Upper lobe of right lung (tissue), 1 donor: Measurements from ENCODE around the gene ST7L. TPM values are rescaled to one million over a fixed set of nuclear protein-coding genes. Genes with fewer than 3 reads are reported as not detected.

Experiments
- ATAC-seq: fragments of 200-7000 bp; cut with Tn5 transposase; one replicate; pipeline ENCODE4 v1.9.1; 2020; ENCODE audit warnings: mild to moderate bottlenecking, moderate library complexity
- DNase-seq: peaks from one replicate; pipeline ENCODE4 v3.0.0-alpha.2; 2020
- H3K27ac ChIP-seq: fragments of 200-600 bp; one replicate; pipeline ENCODE4 v1.8.0; 2022
- H3K27me3 ChIP-seq: fragments of 200-600 bp; one replicate; pipeline ENCODE4 v1.8.0; 2022; ENCODE audit warnings: mild to moderate bottlenecking
- H3K36me3 ChIP-seq: fragments of 200-600 bp; one replicate; pipeline ENCODE4 v1.8.0; 2022
- H3K4me1 ChIP-seq: fragments of 200-600 bp; one replicate; pipeline ENCODE4 v1.8.0; 2022
- H3K4me3 ChIP-seq: fragments of 200-600 bp; one replicate; pipeline ENCODE4 v1.8.0; 2022; ENCODE audit warnings: mild to moderate bottlenecking
- H3K9me3 ChIP-seq: fragments of 200-600 bp; one replicate; pipeline ENCODE4 v1.8.0; 2022
- intact Hi-C: fragments of 100-400 bp; cut with DNase I; formaldehyde crosslinking; loops from one replicate; pipeline ENCODE4 v1.11.0; 2022
- total RNA-seq: library from RNA; stranded (reverse); fragmentation: NEBNext Ultra II Directional; extraction: Animal tissue kit (Norgen Biotek cat#: 25700); gene quantifications from one replicate; pipeline ENCODE4 v1.2.1, GENCODE V29; 2021
- TF ChIP-seq, protein P1 (sequence below): fragments of 200-600 bp; IDR thresholded peaks from one replicate; pipeline ENCODE4 v1.8.0; 2022; ENCODE audit warnings: antibody characterized with exemption
- donor health status: DM: no; HTN: yes; CAD: no; lungs with severe emphysema.

Gene ST7L
- total RNA-seq, 1 donor from 2014 or later: 27.2 TPM

DNA sequence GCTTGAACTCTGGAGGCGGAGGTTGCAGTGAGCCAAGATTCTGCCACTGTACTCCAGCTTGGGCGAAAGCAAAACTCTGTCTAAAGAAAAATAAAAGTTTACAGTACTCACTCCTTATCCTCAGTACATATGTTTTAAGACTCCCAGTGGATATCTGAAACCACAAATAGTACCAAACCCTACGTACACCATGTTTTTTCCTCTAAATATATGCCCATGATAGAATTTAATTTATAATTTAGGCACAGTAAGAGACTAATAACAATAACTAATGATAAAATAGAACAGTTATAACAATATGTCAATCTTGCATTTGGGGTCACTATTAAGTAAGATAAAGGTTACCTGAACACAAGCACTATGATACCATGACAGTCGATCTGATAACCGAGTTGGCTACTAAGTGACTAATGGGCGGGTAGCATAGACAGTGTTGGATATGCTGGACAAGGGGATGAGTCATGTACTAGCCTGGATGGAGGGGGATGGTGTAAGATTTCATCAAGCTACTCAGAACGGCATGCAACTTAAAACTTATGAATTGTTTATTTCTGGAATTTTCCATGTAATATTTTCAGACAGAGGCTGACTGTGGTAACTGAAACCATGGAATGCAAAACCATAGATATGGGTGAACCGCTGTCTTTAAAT lies 43.7 kb downstream of the ST7L start:
- Histone ChIP-seq H3K27me3 (no peaks in the 10 kb centered on the region), H3K27ac (no peak overlapping the region), H3K9me3 (no peaks in the 10 kb centered on the region), H3K4me1 (no peaks in the 10 kb centered on the region), H3K4me3 (no peak overlapping the region), H3K36me3 (peaks cover 63% of the 10 kb centered on the region)
- ATAC-seq: no peak
- DNase-seq: no peak
- intact Hi-C loops: no loop called here
- TF ChIP-seq, protein P1, sequence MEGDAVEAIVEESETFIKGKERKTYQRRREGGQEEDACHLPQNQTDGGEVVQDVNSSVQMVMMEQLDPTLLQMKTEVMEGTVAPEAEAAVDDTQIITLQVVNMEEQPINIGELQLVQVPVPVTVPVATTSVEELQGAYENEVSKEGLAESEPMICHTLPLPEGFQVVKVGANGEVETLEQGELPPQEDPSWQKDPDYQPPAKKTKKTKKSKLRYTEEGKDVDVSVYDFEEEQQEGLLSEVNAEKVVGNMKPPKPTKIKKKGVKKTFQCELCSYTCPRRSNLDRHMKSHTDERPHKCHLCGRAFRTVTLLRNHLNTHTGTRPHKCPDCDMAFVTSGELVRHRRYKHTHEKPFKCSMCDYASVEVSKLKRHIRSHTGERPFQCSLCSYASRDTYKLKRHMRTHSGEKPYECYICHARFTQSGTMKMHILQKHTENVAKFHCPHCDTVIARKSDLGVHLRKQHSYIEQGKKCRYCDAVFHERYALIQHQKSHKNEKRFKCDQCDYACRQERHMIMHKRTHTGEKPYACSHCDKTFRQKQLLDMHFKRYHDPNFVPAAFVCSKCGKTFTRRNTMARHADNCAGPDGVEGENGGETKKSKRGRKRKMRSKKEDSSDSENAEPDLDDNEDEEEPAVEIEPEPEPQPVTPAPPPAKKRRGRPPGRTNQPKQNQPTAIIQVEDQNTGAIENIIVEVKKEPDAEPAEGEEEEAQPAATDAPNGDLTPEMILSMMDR: no peak

DNA sequence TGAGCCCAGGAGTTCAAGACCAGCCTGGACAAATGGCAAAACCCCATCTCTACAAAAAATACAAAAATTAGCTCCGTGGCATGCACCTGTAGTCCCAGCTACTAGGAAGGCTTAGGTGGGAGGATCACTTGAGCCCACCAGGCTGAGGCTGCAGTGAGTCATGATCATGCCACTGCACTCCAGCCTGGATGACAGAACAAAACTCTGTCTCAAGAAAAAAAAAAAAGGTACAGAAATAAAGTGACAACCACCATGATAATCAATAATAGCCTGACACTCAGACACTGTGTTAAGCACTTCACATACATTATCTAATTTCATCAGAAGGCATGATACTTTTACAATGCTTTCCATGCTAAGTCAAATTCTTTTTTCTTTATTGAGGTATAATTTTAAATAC lies 53.1 kb downstream of the ST7L start:
- no peak for ATAC-seq
- Histone ChIP-seq H3K27ac (no peak overlapping the region), H3K9me3 (no peaks in the 10 kb centered on the region), H3K27me3 (no peaks in the 10 kb centered on the region), H3K4me3 (no peak overlapping the region), H3K36me3 (peaks cover 16% of the 10 kb centered on the region), H3K4me1 (no peaks in the 10 kb centered on the region)
- TF ChIP-seq, protein P1: no peak
- intact Hi-C loops: no loop called here
- DNase-seq: no peak

DNA sequence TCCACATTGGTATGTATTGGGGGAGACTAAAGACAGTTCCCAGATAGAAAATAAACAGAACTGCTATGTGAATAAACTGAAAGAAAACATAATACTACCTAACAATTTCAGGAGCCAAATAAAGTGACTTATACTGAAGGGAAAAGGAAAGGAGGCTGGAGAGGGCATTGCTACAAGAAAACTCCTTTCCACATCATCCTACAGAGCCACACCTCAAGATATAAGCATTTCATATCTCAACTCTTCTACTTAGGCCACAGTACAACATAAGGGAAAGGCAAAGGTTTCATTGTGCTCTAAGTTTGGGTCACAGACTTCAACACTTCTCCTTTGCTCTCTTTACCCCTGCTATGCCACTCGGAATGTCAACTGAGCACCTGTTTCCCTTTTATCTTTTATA lies 54.9 kb downstream of the ST7L start:
- no peaks in the 10 kb centered on the region for H3K9me3 ChIP-seq
- no peak for DNase-seq
- intact Hi-C loops: no loop called here

DNA sequence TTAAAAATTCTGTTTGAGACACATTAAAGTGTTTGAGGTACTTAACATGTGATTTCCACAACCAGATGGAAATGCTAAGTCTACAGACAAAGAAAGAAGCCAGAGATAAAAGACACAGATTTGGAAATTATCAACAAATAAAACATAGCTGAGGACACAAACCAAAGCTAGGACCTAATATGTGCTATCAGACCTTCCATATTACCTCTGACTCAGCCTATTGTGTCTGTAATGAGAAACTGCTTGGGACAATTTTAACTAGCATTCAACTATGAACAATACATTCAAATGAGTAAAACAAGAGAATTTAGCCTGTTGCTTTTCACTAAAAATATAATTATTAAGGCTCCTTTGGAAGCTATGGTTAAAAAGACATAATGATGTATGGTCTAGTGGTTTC lies 55.6 kb downstream of the ST7L start:
- no peaks in the 10 kb centered on the region for H3K27me3 ChIP-seq
- no peak for ATAC-seq
- H3K4me1 ChIP-seq: no peaks in the 10 kb centered on the region
- TF ChIP-seq, protein P1: no peak
- H3K9me3 ChIP-seq: no peaks in the 10 kb centered on the region
- no peak overlapping the region for H3K27ac ChIP-seq
- no peak for DNase-seq
- peaks cover 4% of the 10 kb centered on the region for H3K36me3 ChIP-seq
- no peak overlapping the region for H3K4me3 ChIP-seq
- intact Hi-C loops: no loop called here

More for the DNA sequence above, 54.9 kb downstream of the ST7L start:
- H3K36me3 ChIP-seq: peaks cover 8% of the 10 kb centered on the region
- TF ChIP-seq, protein P1: no peak
- H3K4me1 ChIP-seq: no peaks in the 10 kb centered on the region
- no peaks in the 10 kb centered on the region for H3K27me3 ChIP-seq
- ATAC-seq: no peak
- no peak overlapping the region for H3K27ac ChIP-seq
- no peak overlapping the region for H3K4me3 ChIP-seq

DNA sequence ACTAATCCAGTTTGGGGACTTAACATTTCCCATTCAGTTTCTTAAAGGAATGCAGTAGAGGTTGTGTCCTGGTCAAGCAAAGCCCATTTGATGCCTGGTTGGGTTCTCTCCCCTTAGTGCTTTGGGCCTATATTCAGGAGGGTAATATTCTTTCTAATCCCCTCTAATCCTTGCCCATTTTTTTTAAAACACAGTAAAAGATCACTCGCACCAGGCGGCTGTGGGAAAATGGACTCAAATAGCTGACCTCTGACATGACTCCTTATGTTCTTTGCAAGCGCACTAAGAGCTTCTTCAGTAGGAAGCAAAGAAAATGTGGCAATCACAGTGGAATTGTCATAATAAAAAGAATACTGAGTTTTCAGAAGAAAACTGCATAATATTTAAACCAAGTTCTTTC lies 60.3 kb downstream of the ST7L start:
- Histone ChIP-seq H3K36me3 (peaks cover 4% of the 10 kb centered on the region), H3K27me3 (no peaks in the 10 kb centered on the region), H3K27ac (no peak overlapping the region), H3K4me3 (no peak overlapping the region), H3K4me1 (no peaks in the 10 kb centered on the region), H3K9me3 (no peaks in the 10 kb centered on the region)
- TF ChIP-seq, protein P1: no peak
- intact Hi-C loops: no loop called here
- DNase-seq (no peak), ATAC-seq (no peak)

DNA sequence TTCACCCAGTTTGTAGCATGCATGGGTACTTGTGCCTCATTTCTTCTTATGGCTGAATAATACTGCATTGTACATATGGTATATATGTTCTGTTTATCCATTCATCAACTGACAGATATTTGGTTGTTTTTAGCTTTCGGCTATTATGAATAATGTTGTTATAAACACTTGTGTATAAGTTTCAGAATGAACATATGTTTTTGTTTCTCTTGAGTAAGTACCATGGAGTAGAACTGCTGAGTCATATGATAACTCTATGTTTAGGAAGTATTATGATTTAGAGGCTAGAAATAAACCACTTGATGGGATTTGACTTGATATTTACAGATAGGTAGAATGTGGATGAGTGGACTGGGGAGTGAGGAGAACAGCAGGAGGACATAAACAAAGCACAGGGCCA lies 61.6 kb downstream of the ST7L start:
- no peak for DNase-seq
- no peak overlapping the region for H3K27ac ChIP-seq
- no peaks in the 10 kb centered on the region for H3K27me3 ChIP-seq
- TF ChIP-seq, protein P1: no peak
- no peak overlapping the region for H3K4me3 ChIP-seq
- H3K4me1 ChIP-seq: no peaks in the 10 kb centered on the region
- intact Hi-C loops: no loop called here
- ATAC-seq: no peak
- H3K36me3 ChIP-seq: peaks cover 4% of the 10 kb centered on the region
- no peaks in the 10 kb centered on the region for H3K9me3 ChIP-seq
